ENCODE results near the gene PIK3C3. TPM values are rescaled to one million over a fixed set of nuclear protein-coding genes. Genes with fewer than 3 reads are reported as not detected.

The PIK3C3 gene
- total and polyA plus RNA-seq, 2 of the 8 experiments (the other 6 are each of a cell fraction or from before 2014, with no cell fraction given) = 15.3 to 47.4 TPM

DNA sequence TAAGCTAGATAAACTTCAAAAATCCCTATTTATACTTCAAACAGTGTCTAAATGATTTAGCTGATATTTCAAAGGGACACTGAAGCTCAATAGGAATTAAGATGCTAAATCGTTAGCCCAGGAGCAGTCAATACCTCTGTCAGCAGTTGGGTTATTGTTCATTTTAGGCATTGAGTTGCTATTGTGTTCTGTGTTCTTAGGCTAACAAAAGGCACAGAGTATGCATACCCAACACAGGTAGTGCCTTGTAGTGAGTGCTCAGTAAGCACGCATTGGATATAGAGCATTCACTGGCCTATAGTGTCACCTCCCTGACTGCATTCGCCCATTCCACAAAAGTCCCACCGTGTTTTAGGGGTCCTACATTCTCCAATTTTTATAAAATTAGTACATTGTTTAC, 152.3 kb downstream of the PIK3C3 start:
- POLR2A ChIA-PET (ENCODE audit: partially characterized antibody) = no interaction called here
- Histone ChIP-seq H3K9me3 (ENCODE audit: insufficient read depth in 2 of 2, low read depth in 1 of 2, low read length in 1 of 2) (no peaks in the 10 kb centered on the region; a peak in 1 of 4 replicates), H2BK20ac (ENCODE audit: low read length) (no peak overlapping the region), H2BK12ac (ENCODE audit: low read depth, low read length) (no peak overlapping the region), H3K36me3 (ENCODE audit: control insufficient read depth in 2 of 4, insufficient read depth in 4 of 4, low read length in 3 of 4) (no peaks in the 10 kb centered on the region), H3K4me3 (ENCODE audit: extremely low read depth in 1 of 4, insufficient read depth in 2 of 4, low read depth in 3 of 4, low read length in 4 of 4) (no peak overlapping the region), H3K18ac (ENCODE audit: extremely low read depth, low read length) (no peak overlapping the region), H3K23ac (ENCODE audit: insufficient read length) (no peak overlapping the region), H2AFZ (ENCODE audit: low read length) (no peak overlapping the region), H3K4ac (replicated peaks; ENCODE audit: insufficient read length, low read depth, low read length) (no peak overlapping the region), H2BK120ac (replicated peaks; ENCODE audit: low read depth, low read length) (no peak overlapping the region), H3K79me2 (ENCODE audit: control insufficient read depth in 1 of 2, insufficient read depth in 2 of 2, low read length in 2 of 2) (no peaks in the 10 kb centered on the region), H3K79me1 (ENCODE audit: low read depth, low read length) (no peaks in the 10 kb centered on the region), H4K91ac (replicated peaks; ENCODE audit: insufficient read length, low read length) (no peak overlapping the region), H3K27me3 (replicated peaks in 1 of 4; ENCODE audit: control insufficient read depth in 3 of 4, extremely low read depth in 1 of 4, insufficient read depth in 3 of 4, low read length in 3 of 4) (no peaks in the 10 kb centered on the region), H3K4me2 (ENCODE audit: insufficient read depth in 1 of 2, low read depth in 2 of 2, low read length in 2 of 2) (no peak overlapping the region), H4K8ac (ENCODE audit: extremely low read depth, insufficient read depth, low read length) (no peak overlapping the region), H3K9ac (replicated peaks in 1 of 4; ENCODE audit: extremely low read depth in 1 of 4, low read depth in 3 of 4, low read length in 3 of 4) (no peak overlapping the region), H2BK15ac (ENCODE audit: low read length) (no peak overlapping the region), H3K56ac (replicated peaks; ENCODE audit: insufficient read length, low read depth, low read length) (no peak overlapping the region), H3K27ac (ENCODE audit: low read depth, low read length) (no peak overlapping the region), H4K5ac (ENCODE audit: insufficient read length, low read depth, low read length) (no peak overlapping the region), H2BK5ac (ENCODE audit: low read depth, low read length) (no peak overlapping the region), H3K4me1 (replicated peaks in 1 of 4; ENCODE audit: control insufficient read depth in 3 of 4, insufficient read depth in 4 of 4, low read length in 3 of 4) (peaks cover 0 to 9% (median 5%) of the 10 kb centered on the region in 4 experiments; a peak in 4 of 7 replicates), H4K20me1 (replicated peaks in 1 of 2; ENCODE audit: control insufficient read depth in 1 of 2, insufficient read depth in 2 of 2, low read length in 2 of 2) (no peaks in the 10 kb centered on the region), H3K23me2 (ENCODE audit: low read depth, low read length) (no peaks in the 10 kb centered on the region; the same call in 1 of the 2 replicates), H2AK5ac (ENCODE audit: low read depth, low read length) (no peak overlapping the region), H3K14ac (ENCODE audit: insufficient read length) (no peak overlapping the region)
- no peak for DNase-seq (ENCODE audit: low read depth in 1 of 2, low spot score in 2 of 2)
- FAIRE-seq = peak; percentile 42
- CTCF ChIA-PET (ENCODE audit: partially characterized antibody) = interaction anchor here (0.7 to 1.8 kb wide), 7 partner anchors 10 to 1480 kb away, joined by 3 to 8 read pairs (median 4); no protein-coding TSS in a partner anchor
- 59% methylated on average over 4 of the region's 4 CpGs; no CpG with 5 or more reads in 1 of the 2 experiments for WGBS, 2 experiments (ENCODE audit: extremely low coverage in 1 of 2, insufficient coverage in 1 of 2, insufficient read length in 1 of 2, insufficient replicate concordance in 2 of 2, low coverage in 1 of 2, low lambda C conversion rate in 2 of 2, missing lambda C conversion rate in 1 of 2)
- TF ChIP-seq KDM5A (IDR thresholded peaks at IDR 0.05; ENCODE audit: low read length) (no peak), POLR2AphosphoS5 (IDR thresholded peaks at IDR 0.05; ENCODE audit: low read depth, low read length) (no peak), CHD1 (IDR thresholded peaks at IDR 0.05; ENCODE audit: low read depth, low read length) (no peak), SIX5 (IDR thresholded peaks at IDR 0.05; ENCODE audit: low read depth, low read length) (no peak), TCF12 (IDR thresholded peaks at IDR 0.05; ENCODE audit: low read depth, low read length) (no peak), BACH1 (IDR thresholded peaks at IDR 0.05; ENCODE audit: low read length) (no peak), SIN3A (conservative IDR thresholded peaks at IDR 0.05 in 1 of 2, IDR thresholded peaks at IDR 0.05 in 1 of 2; ENCODE audit: low read depth in 1 of 2, low read length in 2 of 2) (no peak), HDAC6 (IDR thresholded peaks at IDR 0.05; ENCODE audit: low read depth, low read length) (no peak), SRF (IDR thresholded peaks at IDR 0.05; ENCODE audit: low read depth, low read length) (no peak), SIRT6 (IDR thresholded peaks at IDR 0.05; ENCODE audit: low read length) (no peak)
- TF ChIP-seq, protein P1, sequence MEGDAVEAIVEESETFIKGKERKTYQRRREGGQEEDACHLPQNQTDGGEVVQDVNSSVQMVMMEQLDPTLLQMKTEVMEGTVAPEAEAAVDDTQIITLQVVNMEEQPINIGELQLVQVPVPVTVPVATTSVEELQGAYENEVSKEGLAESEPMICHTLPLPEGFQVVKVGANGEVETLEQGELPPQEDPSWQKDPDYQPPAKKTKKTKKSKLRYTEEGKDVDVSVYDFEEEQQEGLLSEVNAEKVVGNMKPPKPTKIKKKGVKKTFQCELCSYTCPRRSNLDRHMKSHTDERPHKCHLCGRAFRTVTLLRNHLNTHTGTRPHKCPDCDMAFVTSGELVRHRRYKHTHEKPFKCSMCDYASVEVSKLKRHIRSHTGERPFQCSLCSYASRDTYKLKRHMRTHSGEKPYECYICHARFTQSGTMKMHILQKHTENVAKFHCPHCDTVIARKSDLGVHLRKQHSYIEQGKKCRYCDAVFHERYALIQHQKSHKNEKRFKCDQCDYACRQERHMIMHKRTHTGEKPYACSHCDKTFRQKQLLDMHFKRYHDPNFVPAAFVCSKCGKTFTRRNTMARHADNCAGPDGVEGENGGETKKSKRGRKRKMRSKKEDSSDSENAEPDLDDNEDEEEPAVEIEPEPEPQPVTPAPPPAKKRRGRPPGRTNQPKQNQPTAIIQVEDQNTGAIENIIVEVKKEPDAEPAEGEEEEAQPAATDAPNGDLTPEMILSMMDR (IDR thresholded peaks at IDR 0.05; ENCODE audit: control extremely low read depth in 1 of 3, insufficient read depth in 1 of 3, low read depth in 1 of 3, low read length in 3 of 3) = no peak
- TF ChIP-seq, protein P2, sequence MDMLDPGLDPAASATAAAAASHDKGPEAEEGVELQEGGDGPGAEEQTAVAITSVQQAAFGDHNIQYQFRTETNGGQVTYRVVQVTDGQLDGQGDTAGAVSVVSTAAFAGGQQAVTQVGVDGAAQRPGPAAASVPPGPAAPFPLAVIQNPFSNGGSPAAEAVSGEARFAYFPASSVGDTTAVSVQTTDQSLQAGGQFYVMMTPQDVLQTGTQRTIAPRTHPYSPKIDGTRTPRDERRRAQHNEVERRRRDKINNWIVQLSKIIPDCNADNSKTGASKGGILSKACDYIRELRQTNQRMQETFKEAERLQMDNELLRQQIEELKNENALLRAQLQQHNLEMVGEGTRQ (IDR thresholded peaks at IDR 0.05; ENCODE audit: low read length) = no peak
